Fibroblast of the aortic adventitia (primary cell): ENCODE measurements around the gene SERINC5. TPM values are rescaled to one million over a fixed set of nuclear protein-coding genes. Genes with fewer than 3 reads are reported as not detected.

ENCODE experiments used
- DNase-seq: peaks from one replicate; pipeline ENCODE4 v3.0.0-alpha.2; 2010; ENCODE audit warnings: low read depth
- H3K4me3 ChIP-seq: 2 replicates; pipeline ENCODE4 v1.5.1; 2011; ENCODE audit warnings: low read depth, mild to moderate bottlenecking, control low read depth, low read length, moderate library complexity
- CTCF ChIP-seq: IDR thresholded peaks from 2 replicates; pipeline ENCODE4 v1.5.1; 2011; ENCODE audit warnings: mild to moderate bottlenecking, low read length, control low read depth, inconsistent platforms; ENCODE audit not compliant: insufficient read depth
- total RNA-seq: library from RNA; depleted of rRNA; stranded (reverse); fragments of >200 nt; gene quantifications from 2 replicates; pipeline ENCODE4 v1.2.3, GENCODE V29; 2012; ENCODE audit warnings: low replicate concordance

SERINC5 gene
- total RNA-seq, 1 donor, result 17.1 TPM

- H3K4me3 ChIP-seq, result no peak overlapping the region
- no peak for DNase-seq
- no peak for TF ChIP-seq CTCF
Observed at GRCh38 chr5:80071510-80072021, 184.3 kb downstream of the SERINC5 start.

GRCh38 chr5:80070338-80071056 lies 185.4 kb downstream of the SERINC5 start:
- no peak for DNase-seq
- no peak for TF ChIP-seq CTCF
- no peak overlapping the region for H3K4me3 ChIP-seq

- H3K4me3 ChIP-seq, result no peak overlapping the region
- no peak for TF ChIP-seq CTCF
- DNase-seq, result no peak
Observed at GRCh38 chr5:80069918-80070318, 185.9 kb downstream of the SERINC5 start.

GRCh38 chr5:80069251-80069800 lies 186.5 kb downstream of the SERINC5 start:
- no peak overlapping the region for H3K4me3 ChIP-seq
- DNase-seq, result no peak
- no peak for TF ChIP-seq CTCF

GRCh38 chr5:80068775-80069174 lies 187.1 kb downstream of the SERINC5 start:
- DNase-seq, result no peak
- TF ChIP-seq CTCF, result no peak
- H3K4me3 ChIP-seq, result no peak overlapping the region

- no peak for DNase-seq
- no peak overlapping the region for H3K4me3 ChIP-seq
- TF ChIP-seq CTCF, result no peak
Observed at GRCh38 chr5:80068246-80068636, 187.6 kb downstream of the SERINC5 start.
